Left ventricle myocardium inferior (tissue), 1 donor: Measurements from ENCODE around the gene DPP6. TPM values are rescaled to one million over a fixed set of nuclear protein-coding genes. Genes with fewer than 3 reads are reported as not detected.

Experiments
- DNase-seq: peaks from one replicate; pipeline ENCODE4 v3.0.0-alpha.2; 2020
- H3K27ac ChIP-seq: fragments of 200-600 bp; replicated peaks from 2 replicates; pipeline ENCODE4 v1.8.0; 2021
- H3K27me3 ChIP-seq: fragments of 200-600 bp; 2 replicates; pipeline ENCODE4 v1.8.0; 2021; ENCODE audit warnings: low read depth
- H3K36me3 ChIP-seq: fragments of 200-600 bp; 2 replicates; pipeline ENCODE4 v1.8.0; 2021
- H3K4me1 ChIP-seq: fragments of 200-600 bp; 2 replicates; pipeline ENCODE4 v1.8.0; 2021
- H3K4me3 ChIP-seq: fragments of 200-600 bp; 2 replicates; pipeline ENCODE4 v1.8.0; 2021; ENCODE audit warnings: mild to moderate bottlenecking, moderate library complexity
- H3K9me3 ChIP-seq: fragments of 200-600 bp; replicated peaks from 2 replicates; pipeline ENCODE4 v1.8.0; 2021
- CTCF ChIP-seq: fragments of 200-600 bp; IDR thresholded peaks from 2 replicates; pipeline ENCODE4 v1.8.0; 2021; ENCODE audit warnings: antibody characterized with exemption, mild to moderate bottlenecking, borderline replicate concordance
- intact Hi-C: fragments of 100-400 bp; cut with micrococcal nuclease; formaldehyde crosslinking; loops from one replicate; pipeline ENCODE4 v1.11.0; 2022
- total RNA-seq: library from RNA; stranded (reverse); fragmentation: NEBNext Ultra II Directional; extraction: Animal tissue kit (Norgen Biotek cat#: 25700); gene quantifications from one replicate; pipeline ENCODE4 v1.2.1, GENCODE V29; 2021
- donor health status: DM: no; HTN: yes; CAD: no; lungs with severe emphysema.

DPP6 gene
- total RNA-seq, 1 donor from 2014 or later = 0.25 TPM

GRCh38 chr7:154905146-154905545, 852.9 kb downstream of the DPP6 start:
- no peaks in the 10 kb centered on the region for H3K36me3 ChIP-seq
- peaks cover 34% of the 10 kb centered on the region for H3K27me3 ChIP-seq
- no peak for TF ChIP-seq CTCF
- H3K9me3 ChIP-seq = no peaks in the 10 kb centered on the region
- intact Hi-C loops = no loop called here
- H3K4me1 ChIP-seq = no peaks in the 10 kb centered on the region
- H3K27ac ChIP-seq = no peak overlapping the region
- no peak overlapping the region for H3K4me3 ChIP-seq
- DNase-seq = no peak

- no peak for TF ChIP-seq CTCF
- intact Hi-C loops = no loop called here
- Histone ChIP-seq H3K9me3 (peaks cover 1% of the 10 kb centered on the region), H3K27ac (no peak overlapping the region), H3K36me3 (no peaks in the 10 kb centered on the region), H3K4me3 (no peak overlapping the region), H3K4me1 (no peaks in the 10 kb centered on the region), H3K27me3 (peaks cover 38% of the 10 kb centered on the region)
- DNase-seq = no peak
Measured at GRCh38 chr7:154905615-154906014, 853.4 kb downstream of the DPP6 start.

GRCh38 chr7:154906201-154906600, 854.0 kb downstream of the DPP6 start:
- no peak for DNase-seq
- Histone ChIP-seq H3K27ac (no peak overlapping the region), H3K9me3 (peaks cover 7% of the 10 kb centered on the region), H3K4me1 (no peaks in the 10 kb centered on the region), H3K27me3 (peaks cover 38% of the 10 kb centered on the region), H3K4me3 (no peak overlapping the region), H3K36me3 (no peaks in the 10 kb centered on the region)
- intact Hi-C loops = no loop called here
- no peak for TF ChIP-seq CTCF

GRCh38 chr7:154906736-154907355, 854.6 kb downstream of the DPP6 start:
- no peak overlapping the region for H3K4me3 ChIP-seq
- no peak overlapping the region for H3K27ac ChIP-seq
- peaks cover 9% of the 10 kb centered on the region for H3K9me3 ChIP-seq
- intact Hi-C loops = no loop called here
- H3K27me3 ChIP-seq = peaks cover 38% of the 10 kb centered on the region
- DNase-seq = no peak
- TF ChIP-seq CTCF = no peak
- no peaks in the 10 kb centered on the region for H3K4me1 ChIP-seq
- H3K36me3 ChIP-seq = no peaks in the 10 kb centered on the region

GRCh38 chr7:154907651-154908620, 855.7 kb downstream of the DPP6 start:
- no peak overlapping the region for H3K27ac ChIP-seq
- peaks cover 9% of the 10 kb centered on the region for H3K9me3 ChIP-seq
- H3K4me1 ChIP-seq = no peaks in the 10 kb centered on the region
- no peak overlapping the region for H3K4me3 ChIP-seq
- H3K27me3 ChIP-seq = peaks cover 38% of the 10 kb centered on the region
- no peak for DNase-seq
- TF ChIP-seq CTCF = no peak
- intact Hi-C loops = no loop called here
- H3K36me3 ChIP-seq = no peaks in the 10 kb centered on the region
